Common myeloid progenitor, CD34-positive (primary cell): ENCODE measurements around the gene DDR1.
"Not testable (repeated sequence)": the region's sequence is repeated elsewhere in the genome, so short reads cannot be mapped to it uniquely, and the experiment has no call there.

ENCODE experiments used
- CTCF ChIA-PET: fragments of 350-600 bp; sonication (Branson Sonifier 250); formaldehyde crosslinking; loops from one replicate; lab custom pipeline; 2021; ENCODE audit warnings: antibody characterized with exemption; lab: Charles Lee
- POLR2A ChIA-PET: fragments of 350-600 bp; sonication (Branson Sonifier 250); formaldehyde crosslinking; loops from one replicate; lab custom pipeline; 2021; ENCODE audit warnings: antibody characterized with exemption; lab: Charles Lee
- DNase-seq, 3 donors: peaks; one replicate each; pipeline versions ENCODE4 v3.0.0 to v3.0.0-alpha.2; 2013
- H3K27ac ChIP-seq, 2 experiments: 1 replicate in 1 of 2; 2 replicates in 1 of 2; pipeline ENCODE4 v1.7.0; 2013; ENCODE audit warnings: inconsistent platforms in 2 of 2, low read length in 2 of 2, mild to moderate bottlenecking in 2 of 2, low read depth in 1 of 2, moderate library complexity in 1 of 2; ENCODE audit not compliant: severe bottlenecking in 2 of 2, insufficient read depth in 1 of 2, poor library complexity in 1 of 2
- H3K27me3 ChIP-seq, 5 experiments: replicated peaks in 2 of 5; 1 replicate in 3 of 5; 2 replicates in 2 of 5; pipeline versions ENCODE4 v1.6.1 to v1.7.0; 2013; ENCODE audit warnings: low read length in 4 of 5, mild to moderate bottlenecking in 2 of 5, moderate library complexity in 2 of 5, inconsistent platforms in 1 of 5; ENCODE audit not compliant: insufficient read depth in 5 of 5, control insufficient read depth in 4 of 5
- H3K36me3 ChIP-seq, 4 experiments: 1 replicate in 2 of 4; 2 replicates in 2 of 4; pipeline versions ENCODE4 v1.6.1 to v1.7.0; 2013; ENCODE audit warnings: low read length in 3 of 4, control low read depth in 1 of 4, mild to moderate bottlenecking in 1 of 4; ENCODE audit not compliant: control insufficient read depth in 4 of 4, insufficient read depth in 4 of 4
- H3K4me1 ChIP-seq, 4 experiments: 1 replicate in 3 of 4; 2 replicates in 1 of 4; pipeline versions ENCODE4 v1.6.1 to v1.7.1; 2013; ENCODE audit warnings: low read length in 3 of 4, mild to moderate bottlenecking in 3 of 4, control low read depth in 1 of 4, inconsistent platforms in 1 of 4, moderate library complexity in 1 of 4; ENCODE audit not compliant: control insufficient read depth in 4 of 4, insufficient read depth in 4 of 4; ENCODE audit errors: control extremely low read depth in 1 of 4
- H3K4me3 ChIP-seq, 7 experiments: 1 replicate in 4 of 7; 2 replicates in 3 of 7; pipeline versions ENCODE4 v1.5.1 to v1.7.0; 2013; ENCODE audit warnings: mild to moderate bottlenecking in 7 of 7, low read length in 6 of 7, moderate library complexity in 6 of 7, inconsistent platforms in 2 of 7, low read depth in 2 of 7, control low read depth in 1 of 7; ENCODE audit not compliant: insufficient read depth in 4 of 7, control insufficient read depth in 1 of 7; ENCODE audit errors: extremely low read depth in 1 of 7
- H3K9me3 ChIP-seq, 5 experiments: 1 replicate in 4 of 5; 2 replicates in 1 of 5; pipeline versions ENCODE4 v1.6.1 to v1.7.1; 2013; ENCODE audit warnings: low read length in 4 of 5, mild to moderate bottlenecking in 2 of 5, inconsistent platforms in 1 of 5, low read depth in 1 of 5, moderate library complexity in 1 of 5; ENCODE audit not compliant: control insufficient read depth in 4 of 5, insufficient read depth in 2 of 5; ENCODE audit errors: control extremely low read depth in 1 of 5
- WGBS: methylation state at CpG from one replicate; pipeline ENCODE4 v1.1.5; 2013; ENCODE audit not compliant: insufficient coverage; 5-methylcytosine and 5-hydroxymethylcytosine counted together

The DDR1 gene

GRCh38 chr6:30927080-30927479 lies 42.8 kb downstream of the DDR1 start:
- H3K27ac ChIP-seq, DNase-seq, POLR2A ChIA-PET, H3K4me3 ChIP-seq, H3K27me3 ChIP-seq, H3K4me1 ChIP-seq: not testable (repeated sequence)
- Histone ChIP-seq H3K36me3 (peaks cover 3 to 51% (median 29%) of the 10 kb centered on the region in 4 experiments), H3K9me3 (peaks cover 0 to 14% (median 6%) of the 10 kb centered on the region in 5 experiments)
- 100% methylated on average over 2 of the region's 3 CpGs for WGBS
- CTCF ChIA-PET, result interaction anchor here (1.1 to 2.0 kb wide), 2 partner anchors 12 to 15 kb away, joined by 3 to 4 read pairs; no protein-coding TSS in a partner anchor

GRCh38 chr6:30928677-30929076 lies 44.4 kb downstream of the DDR1 start:
- Histone ChIP-seq H3K9me3 (peaks cover 0 to 14% (median 6%) of the 10 kb centered on the region in 5 experiments), H3K27ac (no peak overlapping the region), H3K36me3 (peaks cover 3 to 35% (median 18%) of the 10 kb centered on the region in 4 experiments), H3K4me3 (no peak overlapping the region), H3K27me3 (no peaks in the 10 kb centered on the region), H3K4me1 (no peaks in the 10 kb centered on the region)
- DNase-seq, result peak in 1 of 3 donors; percentile 21
- 100% methylated on average over 3 of the region's 3 CpGs for WGBS
- CTCF ChIA-PET, result interaction anchor here (1.5 kb wide), 1 partner anchor 10 kb away, joined by 4 read pairs; no protein-coding TSS in a partner anchor
- POLR2A ChIA-PET, result no interaction called here

GRCh38 chr6:30930506-30930905 lies 46.2 kb downstream of the DDR1 start:
- WGBS, result 98% methylated on average over 4 of the region's 4 CpGs
- no peak for DNase-seq

GRCh38 chr6:30931272-30931671 lies 47.0 kb downstream of the DDR1 start:
- Histone ChIP-seq H3K36me3 (peaks cover 3 to 14% (median 6%) of the 10 kb centered on the region in 4 experiments), H3K27me3 (peaks cover 0 to 3% (median 0%) of the 10 kb centered on the region in 5 experiments), H3K27ac (no peak overlapping the region), H3K9me3 (peaks cover 0 to 14% (median 6%) of the 10 kb centered on the region in 5 experiments), H3K4me3 (no peak overlapping the region), H3K4me1 (no peaks in the 10 kb centered on the region)
- no peak for DNase-seq
- WGBS, result 59% methylated on average over 5 of the region's 8 CpGs
- CTCF ChIA-PET, result interaction anchor here (0.7 to 2.6 kb wide), 2 partner anchors 16 to 19 kb away, joined by 4 to 10 read pairs; no protein-coding TSS in a partner anchor
- POLR2A ChIA-PET, result no interaction called here

More at GRCh38 chr6:30930506-30930905, 46.2 kb downstream of the DDR1 start:
- H3K9me3 ChIP-seq, result peaks cover 0 to 14% (median 6%) of the 10 kb centered on the region in 5 experiments
- no peak overlapping the region for H3K4me3 ChIP-seq
- CTCF ChIA-PET, result interaction anchor here (2.6 kb wide), 1 partner anchor 15 kb away, joined by 10 read pairs; no protein-coding TSS in a partner anchor
- H3K4me1 ChIP-seq, result no peaks in the 10 kb centered on the region
- H3K27ac ChIP-seq, result no peak overlapping the region
- H3K36me3 ChIP-seq, result peaks cover 3 to 22% (median 10%) of the 10 kb centered on the region in 4 experiments
- POLR2A ChIA-PET, result no interaction called here
- peaks cover 0 to 3% (median 0%) of the 10 kb centered on the region in 5 experiments for H3K27me3 ChIP-seq

GRCh38 chr6:30931969-30932645 lies 47.8 kb downstream of the DDR1 start, which contains the start of gene SFTA2:
Gene SFTA2 (minus strand): TSS chr6:30932170. CDS start chr6:30932096, 74 bp downstream.
- no peaks in the 10 kb centered on the region for H3K4me1 ChIP-seq
- WGBS, result 94% methylated on average over 3 of the region's 7 CpGs
- H3K9me3 ChIP-seq, result peaks cover 0 to 14% (median 6%) of the 10 kb centered on the region in 5 experiments
- H3K27ac ChIP-seq, result no peak within 1 kb of the TSS
- ChIA-PET POLR2A (no interaction called here), CTCF (interaction anchor here (2.6 kb wide), 1 partner anchor 17 kb away, joined by 10 read pairs; no protein-coding TSS in a partner anchor)
- no peak for DNase-seq
- peaks cover 0 to 8% (median 0%) of the 10 kb centered on the region in 4 experiments for H3K36me3 ChIP-seq
- H3K4me3 ChIP-seq, result no peak within 1 kb of the TSS
- peaks cover 0 to 3% (median 0%) of the 10 kb centered on the region in 5 experiments for H3K27me3 ChIP-seq

- WGBS, result 86% methylated on average over 3 of the region's 6 CpGs
- POLR2A ChIA-PET, result no interaction called here
- CTCF ChIA-PET, result no interaction called here
These were observed 48.5 kb downstream of the DDR1 start for GRCh38 chr6:30932665-30933365.

More at GRCh38 chr6:30932665-30933365, 48.5 kb downstream of the DDR1 start:
- H3K27me3 ChIP-seq, result peaks cover 0 to 4% (median 0%) of the 10 kb centered on the region in 5 experiments
- peaks cover 0 to 14% (median 6%) of the 10 kb centered on the region in 5 experiments for H3K9me3 ChIP-seq
- DNase-seq, result no peak
- H3K36me3 ChIP-seq, result peaks cover 0 to 5% (median 0%) of the 10 kb centered on the region in 4 experiments
- no peak overlapping the region for H3K27ac ChIP-seq
- no peaks in the 10 kb centered on the region for H3K4me1 ChIP-seq
- no peak overlapping the region for H3K4me3 ChIP-seq
